Prostate gland (tissue), 2 donors: ENCODE results near the gene RXRA. TPM values are rescaled to one million over a fixed set of nuclear protein-coding genes. Genes with fewer than 3 reads are reported as not detected.

ENCODE experiments used
- DNase-seq: peaks from one replicate; pipeline ENCODE4 v3.0.0-alpha.2; 2019; ENCODE audit warnings: low spot score
- H3K27ac ChIP-seq, 2 donors: fragments of 200-600 bp; sonication (generic); 2 replicates each; pipeline ENCODE4 v1.5.1; 2017 to 2019
- H3K27me3 ChIP-seq: fragments of 200-600 bp; sonication (generic); replicated peaks from 2 replicates; pipeline ENCODE4 v1.5.1; 2019; ENCODE audit not compliant: insufficient read depth
- H3K36me3 ChIP-seq, 2 donors: fragments of 200-600 bp; sonication (generic); 1 replicate in 1 of 2; 2 replicates in 1 of 2; pipeline versions ENCODE4 v1.5.1 to v1.8.1; 2017 to 2019
- H3K4me1 ChIP-seq: fragments of 200-600 bp; sonication (generic); replicated peaks from 2 replicates; pipeline ENCODE4 v1.5.1; 2019
- H3K4me3 ChIP-seq, 2 donors: fragments of 200-600 bp; sonication (generic); 2 replicates each; pipeline ENCODE4 v1.5.1; 2017 to 2019
- H3K9me3 ChIP-seq: fragments of 200-600 bp; sonication (generic); 2 replicates; pipeline ENCODE4 v1.5.1; 2017
- POLR2A ChIP-seq: fragments of 450-650 bp; IDR thresholded peaks from one replicate; pipeline ENCODE4 v1.6.1; 2016; ENCODE audit warnings: antibody characterized with exemption, mild to moderate bottlenecking
- POLR2AphosphoS5 ChIP-seq: sonication (generic); formaldehyde crosslinking; IDR thresholded peaks from one replicate; pipeline ENCODE4 v1.6.1; 2017; ENCODE audit warnings: antibody characterized with exemption
- WGBS: methylation state at CpG from one replicate; pipeline ENCODE4 v1.1.5; 2018; 5-methylcytosine and 5-hydroxymethylcytosine counted together
- intact Hi-C: fragments of 100-400 bp; cut with DNase I; formaldehyde crosslinking; loops from one replicate; pipeline ENCODE4 v1.14.2; 2022
- total RNA-seq, 2 donors: library from RNA; depleted of rRNA; stranded (reverse); fragments of >200 nt; gene quantifications; one replicate each; pipeline ENCODE4 v1.1.0, GENCODE V29; 2016
- TF ChIP-seq, protein P1 (sequence below), 4 experiments: fragments of 200-600 bp in 2 of 4; fragments of 450-650 bp in 2 of 4; sonication (generic) in 2 of 4; IDR thresholded peaks; 1 replicate in 3 of 4; 2 replicates in 1 of 4; pipeline ENCODE4 v1.5.1; 2016 to 2019; ENCODE audit warnings: antibody characterized with exemption in 4 of 4, mild to moderate bottlenecking in 2 of 4, moderate library complexity in 2 of 4

RXRA gene
- total RNA-seq, 2 donors from 2014 or later: 69.5 to 84.1 TPM

DNA sequence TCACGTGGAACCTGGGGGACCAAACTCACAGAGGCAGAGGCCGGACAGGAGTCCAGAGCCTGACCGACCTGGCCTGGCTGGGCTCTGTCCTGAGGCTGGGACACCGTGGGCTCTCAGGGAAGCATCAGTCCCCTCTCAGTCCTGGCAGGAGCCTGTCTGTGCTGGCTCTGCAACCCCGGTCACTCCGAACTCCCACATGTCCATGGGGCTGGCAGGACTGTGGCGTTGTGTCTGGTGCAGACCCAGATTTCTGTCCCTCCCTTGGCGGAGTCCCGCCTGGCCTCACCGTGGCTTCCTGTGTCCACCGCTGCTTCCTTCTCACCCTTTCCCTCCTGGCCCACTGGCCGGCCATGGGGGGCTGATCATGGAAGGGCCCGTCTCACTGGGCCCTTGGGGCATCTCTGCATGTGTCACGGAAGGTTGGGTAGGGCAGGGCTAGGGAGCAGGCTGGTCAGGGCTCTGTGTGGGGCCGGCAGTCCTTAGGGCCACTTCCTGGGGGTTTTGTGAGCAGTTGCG, 68.8 kb downstream of the RXRA start:
- 83% methylated on average over 16 of the region's 16 CpGs for WGBS
- intact Hi-C loops: no loop called here
- TF ChIP-seq POLR2AphosphoS5: no peak
- TF ChIP-seq POLR2A: no peak
- TF ChIP-seq, protein P1, sequence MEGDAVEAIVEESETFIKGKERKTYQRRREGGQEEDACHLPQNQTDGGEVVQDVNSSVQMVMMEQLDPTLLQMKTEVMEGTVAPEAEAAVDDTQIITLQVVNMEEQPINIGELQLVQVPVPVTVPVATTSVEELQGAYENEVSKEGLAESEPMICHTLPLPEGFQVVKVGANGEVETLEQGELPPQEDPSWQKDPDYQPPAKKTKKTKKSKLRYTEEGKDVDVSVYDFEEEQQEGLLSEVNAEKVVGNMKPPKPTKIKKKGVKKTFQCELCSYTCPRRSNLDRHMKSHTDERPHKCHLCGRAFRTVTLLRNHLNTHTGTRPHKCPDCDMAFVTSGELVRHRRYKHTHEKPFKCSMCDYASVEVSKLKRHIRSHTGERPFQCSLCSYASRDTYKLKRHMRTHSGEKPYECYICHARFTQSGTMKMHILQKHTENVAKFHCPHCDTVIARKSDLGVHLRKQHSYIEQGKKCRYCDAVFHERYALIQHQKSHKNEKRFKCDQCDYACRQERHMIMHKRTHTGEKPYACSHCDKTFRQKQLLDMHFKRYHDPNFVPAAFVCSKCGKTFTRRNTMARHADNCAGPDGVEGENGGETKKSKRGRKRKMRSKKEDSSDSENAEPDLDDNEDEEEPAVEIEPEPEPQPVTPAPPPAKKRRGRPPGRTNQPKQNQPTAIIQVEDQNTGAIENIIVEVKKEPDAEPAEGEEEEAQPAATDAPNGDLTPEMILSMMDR (IDR thresholded peaks at IDR 0.05): no peak
- DNase-seq: no peak
- Histone ChIP-seq H3K27ac (no peak overlapping the region), H3K36me3 (no peaks in the 10 kb centered on the region), H3K9me3 (no peaks in the 10 kb centered on the region), H3K4me3 (no peak overlapping the region), H3K27me3 (no peaks in the 10 kb centered on the region), H3K4me1 (peaks cover 14% of the 10 kb centered on the region)

DNA sequence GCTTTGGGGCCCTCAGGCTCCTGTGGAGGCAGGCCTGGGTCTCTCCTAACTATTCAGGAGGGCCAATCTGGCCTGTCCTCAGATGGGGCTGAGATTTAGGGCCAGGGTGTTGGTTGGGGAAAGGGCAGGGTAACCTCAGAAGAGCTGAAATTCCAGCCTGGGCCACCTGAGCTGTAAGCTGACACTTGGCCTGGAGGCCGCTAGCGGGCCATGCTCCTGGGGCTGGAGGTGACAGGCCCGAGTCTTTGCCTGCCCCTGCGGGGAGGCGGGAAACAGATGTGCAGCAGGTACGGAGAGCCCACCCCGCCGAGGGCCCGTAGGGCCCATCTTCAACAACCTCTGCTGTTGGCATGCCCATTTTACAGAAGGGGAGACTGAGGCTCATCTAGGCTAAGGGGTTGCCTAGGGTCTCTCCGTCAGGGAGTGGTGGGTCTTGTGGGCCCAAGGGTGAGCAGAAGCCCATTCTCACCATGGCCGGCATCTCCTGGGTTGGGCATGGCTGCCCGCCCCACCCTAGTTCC, 69.5 kb downstream of the RXRA start:
- WGBS: 79% methylated on average over 12 of the region's 12 CpGs
- no peaks in the 10 kb centered on the region for H3K9me3 ChIP-seq
- H3K27ac ChIP-seq: no peak overlapping the region
- no peak for DNase-seq
- H3K4me1 ChIP-seq: peaks cover 13% of the 10 kb centered on the region
- no peak overlapping the region for H3K4me3 ChIP-seq
- TF ChIP-seq, protein P1 (IDR thresholded peaks at IDR 0.05): no peak
- TF ChIP-seq POLR2A (no peak), POLR2AphosphoS5 (no peak)
- intact Hi-C loops: no loop called here
- H3K27me3 ChIP-seq: no peaks in the 10 kb centered on the region
- H3K36me3 ChIP-seq: no peaks in the 10 kb centered on the region

DNA sequence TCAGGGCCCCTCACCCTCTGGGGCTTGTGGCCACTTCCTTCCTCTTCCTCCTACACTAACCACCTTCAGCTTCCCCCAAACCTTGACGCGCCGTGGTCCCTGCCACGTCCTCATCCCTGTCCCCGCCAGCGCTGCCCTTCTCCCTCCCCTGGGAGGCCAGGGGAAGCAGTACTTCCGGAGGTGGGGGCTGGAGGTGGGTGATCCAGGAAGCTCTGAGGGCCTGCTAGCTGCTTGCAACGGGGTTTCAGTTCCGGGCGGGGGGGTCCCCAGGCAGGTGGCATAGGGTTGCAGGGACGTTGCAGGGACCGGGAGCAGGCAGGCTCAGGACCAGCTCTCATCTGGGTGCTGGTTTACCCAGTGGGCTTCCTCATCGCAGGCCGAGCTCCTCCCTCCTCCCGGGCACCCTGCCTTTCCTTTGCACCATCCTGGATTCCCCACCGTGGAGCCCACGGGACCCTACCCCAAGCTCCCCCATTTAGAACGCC, 70.0 kb downstream of the RXRA start:
- Histone ChIP-seq H3K27ac (no peak overlapping the region), H3K4me3 (no peak overlapping the region), H3K36me3 (no peaks in the 10 kb centered on the region), H3K27me3 (no peaks in the 10 kb centered on the region), H3K4me1 (peaks cover 8% of the 10 kb centered on the region), H3K9me3 (no peaks in the 10 kb centered on the region)
- DNase-seq: no peak
- WGBS: 61% methylated on average over 15 of the region's 18 CpGs
- no peak for TF ChIP-seq POLR2A
- TF ChIP-seq POLR2AphosphoS5: no peak
- TF ChIP-seq, protein P1 (IDR thresholded peaks at IDR 0.05): no peak
- intact Hi-C loops: no loop called here

DNA sequence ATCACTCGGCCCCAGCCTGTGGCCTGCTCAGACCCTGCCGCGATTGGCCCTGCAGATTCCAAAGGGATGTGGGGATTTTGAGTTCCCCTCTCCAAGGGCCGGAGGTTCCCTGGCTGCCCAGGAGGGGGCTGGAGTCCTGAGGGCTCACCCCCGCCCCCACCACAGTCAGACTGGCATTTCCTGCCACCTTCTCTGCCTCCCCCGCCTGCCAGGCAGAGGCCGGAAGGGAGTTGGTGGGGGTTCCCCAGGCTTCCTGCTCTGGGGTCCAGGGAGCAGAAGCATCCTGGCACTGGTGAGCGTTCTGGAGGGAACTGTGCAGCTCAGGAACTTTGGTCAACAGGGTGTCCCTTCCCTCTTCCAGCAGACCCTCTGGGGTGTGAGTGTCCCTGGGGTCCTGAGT, 70.6 kb downstream of the RXRA start:
- TF ChIP-seq POLR2A (no peak), POLR2AphosphoS5 (no peak)
- TF ChIP-seq, protein P1 (IDR thresholded peaks at IDR 0.05): no peak
- no peaks in the 10 kb centered on the region for H3K27me3 ChIP-seq
- intact Hi-C loops: no loop called here
- DNase-seq: no peak
- no peaks in the 10 kb centered on the region for H3K36me3 ChIP-seq
- WGBS: 42% methylated on average over 8 of the region's 8 CpGs
- peaks cover 3% of the 10 kb centered on the region for H3K4me1 ChIP-seq
- H3K4me3 ChIP-seq: no peak overlapping the region
- no peak overlapping the region for H3K27ac ChIP-seq
- H3K9me3 ChIP-seq: no peaks in the 10 kb centered on the region

DNA sequence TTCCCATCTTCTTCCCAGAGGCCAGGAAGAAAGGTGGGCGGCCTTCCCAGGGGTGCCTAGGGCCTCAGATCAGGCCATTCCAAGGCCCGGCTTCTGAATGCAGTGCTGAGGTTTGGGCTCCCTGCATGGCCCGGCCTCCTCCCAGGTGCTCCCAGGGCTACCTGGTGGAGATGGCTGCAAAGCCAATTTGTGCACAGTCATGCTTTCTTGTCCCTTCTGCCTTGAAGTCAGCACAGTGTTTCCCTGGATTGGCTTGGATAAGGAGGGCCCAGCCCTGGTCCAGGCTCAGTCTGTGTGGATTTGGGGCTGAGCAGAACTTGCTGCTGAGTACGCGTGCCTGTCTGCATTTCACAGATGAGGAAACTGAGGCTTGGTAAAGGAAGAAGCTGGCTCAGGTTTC, 72.5 kb downstream of the RXRA start:
- peaks cover 7% of the 10 kb centered on the region for H3K4me1 ChIP-seq
- WGBS: 99% methylated on average over 5 of the region's 5 CpGs

More for the DNA sequence above, 72.5 kb downstream of the RXRA start:
- H3K4me3 ChIP-seq: no peak overlapping the region
- no peak for TF ChIP-seq POLR2AphosphoS5
- TF ChIP-seq, protein P1 (IDR thresholded peaks at IDR 0.05): no peak
- no peak for TF ChIP-seq POLR2A
- H3K27me3 ChIP-seq: no peaks in the 10 kb centered on the region
- DNase-seq: no peak
- H3K27ac ChIP-seq: no peak overlapping the region
- no peaks in the 10 kb centered on the region for H3K9me3 ChIP-seq
- intact Hi-C loops: no loop called here
- H3K36me3 ChIP-seq: no peaks in the 10 kb centered on the region
